Activated CD4-positive, alpha-beta memory T cell treated with anti-CD3 and anti-CD28 coated beads for 36 hours (primary cell): ENCODE data around the gene BASP1. TPM values are rescaled to one million over a fixed set of nuclear protein-coding genes. Genes with fewer than 3 reads are reported as not detected.

Experiments
- CTCF ChIA-PET: fragments of 350-600 bp; sonication (Branson Sonifier 250); formaldehyde crosslinking; loops from one replicate; lab custom pipeline; 2021; ENCODE audit warnings: antibody characterized with exemption, inconsistent platforms; lab: Charles Lee
- POLR2A ChIA-PET: fragments of 350-600 bp; sonication (Branson Sonifier 250); formaldehyde crosslinking; loops from one replicate; lab custom pipeline; 2021; ENCODE audit warnings: antibody characterized with exemption; lab: Charles Lee
- DNase-seq: peaks from one replicate; pipeline ENCODE4 v3.0.0-alpha.2; 2020
- H3K27ac Mint-ChIP-seq: one replicate; pipeline ENCODE4 v1.8.0; 2021; ENCODE audit warnings: mixed read lengths
- H3K27me3 Mint-ChIP-seq: one replicate; pipeline ENCODE4 v1.8.0; 2021; ENCODE audit warnings: mixed read lengths
- H3K36me3 Mint-ChIP-seq: one replicate; pipeline ENCODE4 v1.8.0; 2021; ENCODE audit warnings: mixed read lengths
- H3K4me1 Mint-ChIP-seq: one replicate; pipeline ENCODE4 v1.8.0; 2021; ENCODE audit warnings: low read depth, mixed read lengths
- H3K4me3 Mint-ChIP-seq: one replicate; pipeline ENCODE4 v1.8.0; 2021; ENCODE audit warnings: mild to moderate bottlenecking, mixed read lengths
- H3K9me3 Mint-ChIP-seq: one replicate; pipeline ENCODE4 v1.8.0; 2021; ENCODE audit warnings: mixed read lengths
- intact Hi-C: fragments of 100-400 bp; cut with micrococcal nuclease; formaldehyde crosslinking; loops from one replicate; pipeline ENCODE4 v1.15.1; 2023
- total RNA-seq, 2 experiments: library from RNA; stranded (reverse); gene quantifications; one replicate each; pipeline ENCODE4 v1.2.3, GENCODE V29; 2021

BASP1 gene
- total RNA-seq, 2 experiments from 2014 or later, result 0.27 to 0.48 TPM

DNA sequence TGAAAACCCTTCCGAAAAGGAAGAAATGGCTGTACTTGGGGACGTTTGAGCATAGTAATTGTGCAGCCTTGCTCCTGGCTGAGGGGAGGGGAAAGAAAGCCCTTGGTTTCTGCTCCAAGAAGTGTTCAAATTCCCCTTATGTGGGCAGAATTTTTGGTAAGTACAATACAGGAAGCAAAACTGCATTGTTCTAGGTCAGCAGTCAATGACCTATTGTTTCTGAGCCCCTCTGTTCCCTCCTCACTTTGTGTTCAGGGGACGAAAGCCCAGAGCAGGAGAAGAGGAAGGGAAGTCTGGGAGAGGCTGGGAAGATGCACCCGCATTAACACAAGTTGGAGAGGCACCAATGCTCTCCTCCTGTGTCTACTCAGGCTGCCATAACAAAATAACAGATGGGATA, 11.9 kb downstream of the BASP1 start:
- POLR2A ChIA-PET, result no interaction called here
- intact Hi-C loops, result no loop called here
- no peaks in the 10 kb centered on the region for H3K36me3 Mint-ChIP-seq
- no peak for DNase-seq
- H3K27me3 Mint-ChIP-seq, result peaks cover 2% of the 10 kb centered on the region
- no peaks in the 10 kb centered on the region for H3K9me3 Mint-ChIP-seq
- CTCF ChIA-PET, result no interaction called here
- H3K4me1 Mint-ChIP-seq, result no peaks in the 10 kb centered on the region
- H3K27ac Mint-ChIP-seq, result no peak overlapping the region
- H3K4me3 Mint-ChIP-seq, result no peak overlapping the region

DNA sequence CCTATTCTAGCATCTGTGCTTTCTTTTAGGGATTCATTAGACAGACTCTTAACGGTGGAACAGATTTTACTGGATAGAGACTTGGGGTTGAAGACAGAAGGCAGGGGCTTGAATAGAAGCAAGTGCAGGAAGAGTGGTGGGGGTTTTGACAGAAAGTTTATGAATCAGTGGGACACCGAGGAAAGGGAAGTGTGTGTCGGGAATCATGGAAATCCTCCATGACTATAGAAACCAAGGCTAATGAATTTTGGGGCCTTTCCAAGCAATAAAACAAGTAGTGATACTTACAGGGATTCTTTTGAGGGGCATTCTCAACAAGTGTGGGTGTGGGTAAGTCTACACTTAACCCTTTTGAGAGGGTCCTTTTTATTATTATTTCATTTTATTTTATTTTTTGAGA, 12.8 kb downstream of the BASP1 start:
- Mint-ChIP-seq H3K27me3 (peaks cover 2% of the 10 kb centered on the region), H3K4me3 (no peak overlapping the region), H3K36me3 (no peaks in the 10 kb centered on the region), H3K9me3 (no peaks in the 10 kb centered on the region), H3K27ac (no peak overlapping the region), H3K4me1 (no peaks in the 10 kb centered on the region)
- ChIA-PET CTCF (no interaction called here), POLR2A (no interaction called here)
- intact Hi-C loops, result no loop called here
- DNase-seq, result no peak

DNA sequence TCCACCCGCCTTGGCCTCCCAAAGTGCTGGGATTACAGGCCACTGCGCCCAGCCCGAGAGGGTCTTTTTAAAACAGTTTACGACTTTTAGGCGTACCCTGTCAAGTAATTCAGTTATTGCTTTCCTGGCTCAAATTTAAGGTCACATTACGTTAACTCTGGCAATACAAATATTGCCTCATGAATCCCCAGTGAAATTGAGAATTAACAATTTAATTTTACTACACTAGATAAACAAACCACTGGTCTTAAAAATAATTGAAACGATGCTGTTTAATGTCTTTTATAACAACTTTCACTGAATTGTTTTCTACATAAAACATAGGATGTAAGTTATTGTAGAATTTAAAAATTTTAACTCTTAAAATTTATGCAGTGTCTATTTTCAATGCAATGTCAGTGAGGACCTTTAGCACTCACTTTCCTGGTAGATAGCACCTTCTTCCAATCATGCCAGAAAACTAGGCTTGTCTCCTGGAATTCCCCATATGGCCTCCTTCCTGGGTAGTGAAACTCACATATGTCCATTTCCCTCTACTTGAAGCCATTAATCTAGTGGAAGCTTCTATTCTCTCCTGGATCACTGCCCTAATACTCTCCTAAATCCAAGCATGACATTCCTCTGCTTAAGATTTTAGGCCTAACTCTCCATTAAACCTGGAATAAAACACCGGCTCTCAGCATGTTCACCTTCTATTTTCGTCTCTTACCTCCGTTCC, 13.5 kb downstream of the BASP1 start:
- no peaks in the 10 kb centered on the region for H3K9me3 Mint-ChIP-seq
- H3K27me3 Mint-ChIP-seq, result peaks cover 3% of the 10 kb centered on the region
- ChIA-PET CTCF (no interaction called here), POLR2A (no interaction called here)
- intact Hi-C loops, result no loop called here
- no peaks in the 10 kb centered on the region for H3K4me1 Mint-ChIP-seq
- no peak overlapping the region for H3K27ac Mint-ChIP-seq
- DNase-seq, result no peak
- no peak overlapping the region for H3K4me3 Mint-ChIP-seq
- no peaks in the 10 kb centered on the region for H3K36me3 Mint-ChIP-seq

DNA sequence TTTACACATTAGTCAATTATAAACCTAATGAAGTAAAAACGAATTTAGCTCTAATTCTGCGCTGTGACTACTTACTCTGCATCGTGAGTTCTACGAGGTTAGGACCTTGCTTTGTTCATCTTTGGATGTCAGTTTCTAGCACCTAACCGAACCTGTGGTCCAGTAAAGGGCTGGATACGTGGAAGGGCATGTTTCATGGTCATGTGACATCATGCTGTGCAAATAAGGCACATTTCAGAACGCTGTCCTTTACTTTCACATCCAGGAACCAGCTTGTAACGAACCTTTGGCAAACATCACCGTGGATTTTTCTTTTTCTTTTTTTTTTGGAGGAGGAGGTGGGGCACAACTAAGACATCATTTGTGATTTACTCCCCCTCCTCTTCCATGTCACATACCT, 15.0 kb downstream of the BASP1 start:
- H3K36me3 Mint-ChIP-seq, result no peaks in the 10 kb centered on the region
- H3K27ac Mint-ChIP-seq, result no peak overlapping the region
- H3K4me3 Mint-ChIP-seq, result no peak overlapping the region
- ChIA-PET CTCF (no interaction called here), POLR2A (no interaction called here)
- intact Hi-C loops, result no loop called here
- H3K4me1 Mint-ChIP-seq, result no peaks in the 10 kb centered on the region
- DNase-seq, result no peak
- H3K27me3 Mint-ChIP-seq, result peaks cover 3% of the 10 kb centered on the region
- H3K9me3 Mint-ChIP-seq, result no peaks in the 10 kb centered on the region

DNA sequence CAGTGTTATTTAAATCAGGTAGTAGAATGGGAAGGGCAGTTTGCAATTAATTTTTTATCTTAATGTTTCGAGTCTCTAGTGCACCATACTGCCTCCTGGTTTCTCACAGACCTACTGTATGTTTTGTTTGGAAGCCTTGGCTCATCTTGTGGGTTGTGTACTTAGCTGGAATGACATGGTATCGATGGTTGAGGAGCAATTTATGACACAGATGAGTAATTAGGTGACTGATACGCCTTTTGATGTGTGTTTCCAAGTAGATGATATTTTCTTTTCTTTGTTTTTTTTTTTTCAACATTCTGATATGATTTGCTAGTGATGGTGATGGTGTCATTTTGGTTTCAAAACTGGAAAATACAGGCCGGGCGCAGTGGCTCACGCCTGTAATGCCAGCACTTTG, 16.1 kb downstream of the BASP1 start:
- Mint-ChIP-seq H3K27me3 (peaks cover 3% of the 10 kb centered on the region), H3K36me3 (no peaks in the 10 kb centered on the region), H3K4me1 (no peaks in the 10 kb centered on the region), H3K27ac (no peak overlapping the region), H3K4me3 (no peak overlapping the region), H3K9me3 (no peaks in the 10 kb centered on the region)
- ChIA-PET POLR2A (no interaction called here), CTCF (interaction anchor here (0.7 kb wide), 1 partner anchor 417 kb away, joined by 3 read pairs; no protein-coding TSS in a partner anchor)
- no peak for DNase-seq
- intact Hi-C loops, result no loop called here

DNA sequence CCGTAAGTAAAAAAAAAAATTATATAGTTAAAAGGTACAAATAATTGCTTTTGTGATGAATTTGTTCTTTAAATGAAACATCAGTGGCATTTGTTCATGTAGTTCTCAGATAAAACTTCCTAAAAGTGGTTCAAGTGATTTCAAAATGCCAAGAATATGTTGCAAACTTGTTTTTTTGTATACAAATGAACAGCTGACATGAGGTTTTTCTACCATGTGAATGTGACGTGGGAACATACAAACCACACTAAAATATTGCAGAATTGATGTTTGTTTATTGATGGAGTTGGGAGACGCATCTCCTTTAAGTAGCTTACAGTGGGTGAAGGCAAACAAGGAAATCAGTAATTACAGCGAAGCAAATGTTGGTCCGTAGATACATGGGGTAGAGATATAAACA, 16.9 kb downstream of the BASP1 start:
- H3K4me1 Mint-ChIP-seq, result no peaks in the 10 kb centered on the region
- H3K36me3 Mint-ChIP-seq, result no peaks in the 10 kb centered on the region
- H3K9me3 Mint-ChIP-seq, result no peaks in the 10 kb centered on the region
- H3K27ac Mint-ChIP-seq, result no peak overlapping the region
- POLR2A ChIA-PET, result no interaction called here
- intact Hi-C loops, result no loop called here
- H3K4me3 Mint-ChIP-seq, result no peak overlapping the region
- H3K27me3 Mint-ChIP-seq, result peaks cover 2% of the 10 kb centered on the region
- CTCF ChIA-PET, result no interaction called here
- no peak for DNase-seq

DNA sequence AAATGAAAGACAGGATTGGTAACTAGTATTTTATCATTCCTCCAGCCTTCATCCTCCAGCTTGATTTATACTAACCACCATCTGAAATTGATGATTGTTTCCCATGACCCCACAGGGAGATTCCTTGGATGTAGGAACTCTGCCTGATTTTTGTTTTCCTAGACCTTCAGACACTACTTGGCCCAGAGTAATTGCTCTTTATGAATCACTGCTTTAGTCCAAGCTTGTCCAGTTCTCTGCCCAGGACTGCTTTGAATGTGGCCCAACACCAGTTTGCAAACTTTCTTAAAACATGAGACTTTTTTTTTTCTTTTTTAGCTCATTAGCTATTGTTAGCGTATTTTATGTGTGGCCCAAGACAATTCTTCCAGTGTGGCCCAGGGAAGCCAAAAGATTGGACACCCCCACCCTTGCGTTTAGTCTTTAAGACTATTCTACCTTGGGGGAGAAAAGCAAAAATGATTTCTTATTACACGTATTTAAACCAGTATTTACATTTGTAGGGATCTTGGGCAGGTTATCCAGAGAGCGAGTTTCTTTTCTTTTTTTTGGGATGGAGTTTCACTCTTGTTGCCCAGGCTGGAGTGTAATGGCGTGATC, 18.4 kb downstream of the BASP1 start:
- Mint-ChIP-seq H3K27ac (no peak overlapping the region), H3K4me3 (no peak overlapping the region), H3K27me3 (peaks cover 2% of the 10 kb centered on the region), H3K4me1 (no peaks in the 10 kb centered on the region), H3K36me3 (no peaks in the 10 kb centered on the region), H3K9me3 (no peaks in the 10 kb centered on the region)
- intact Hi-C loops, result no loop called here
- ChIA-PET CTCF (interaction anchor here (1.0 kb wide), 1 partner anchor 32 kb away, joined by 3 read pairs; no protein-coding TSS in a partner anchor), POLR2A (no interaction called here)
- no peak for DNase-seq

DNA sequence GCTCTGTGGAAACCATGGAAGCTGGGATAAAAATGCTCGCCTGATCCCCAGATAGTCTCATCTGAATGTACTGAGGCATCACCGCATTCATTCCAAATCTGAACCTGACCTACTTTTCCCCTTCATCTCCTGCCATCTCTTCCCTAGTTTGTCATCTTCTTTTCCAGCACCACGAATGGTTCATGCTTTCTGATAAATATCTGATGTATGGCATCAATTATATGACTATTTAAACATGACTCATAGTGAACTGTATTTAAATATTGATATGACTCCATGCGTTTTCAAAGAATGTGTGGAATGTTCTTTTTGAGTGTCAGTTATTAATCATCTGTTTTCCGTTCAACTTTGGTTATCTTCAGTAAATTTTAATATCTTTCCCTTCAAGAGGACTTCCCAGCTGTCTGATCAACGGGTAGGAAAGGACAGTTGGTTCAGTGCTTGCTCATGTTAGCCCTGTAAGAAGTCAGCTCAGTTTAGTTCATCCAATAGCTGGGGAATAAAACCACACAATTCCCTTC, 21.1 kb downstream of the BASP1 start:
- ChIA-PET POLR2A (no interaction called here), CTCF (no interaction called here)
- no peaks in the 10 kb centered on the region for H3K36me3 Mint-ChIP-seq
- H3K4me1 Mint-ChIP-seq, result no peaks in the 10 kb centered on the region
- no peak for DNase-seq
- peaks cover 2% of the 10 kb centered on the region for H3K27me3 Mint-ChIP-seq
- intact Hi-C loops, result no loop called here
- no peak overlapping the region for H3K4me3 Mint-ChIP-seq
- H3K27ac Mint-ChIP-seq, result no peak overlapping the region
- H3K9me3 Mint-ChIP-seq, result no peaks in the 10 kb centered on the region

DNA sequence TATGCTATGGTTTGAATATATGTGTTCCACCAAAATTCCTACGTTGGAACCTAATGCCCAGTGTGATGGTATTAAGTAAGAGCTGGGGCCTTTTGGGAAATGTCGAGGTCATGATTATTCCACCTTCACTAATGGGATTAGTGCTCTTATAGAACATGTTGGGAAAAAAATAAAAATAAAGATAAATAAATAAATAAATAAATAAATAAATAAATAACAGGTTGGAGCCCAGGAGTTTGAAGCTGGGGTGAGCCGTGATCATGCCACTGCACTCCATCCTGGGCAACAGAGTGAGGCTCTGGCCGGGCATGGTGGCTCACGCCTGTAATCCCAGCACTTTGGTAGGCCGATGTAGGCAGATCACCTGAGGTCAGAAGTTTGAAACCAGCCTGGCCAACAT, 22.5 kb downstream of the BASP1 start:
- Mint-ChIP-seq H3K9me3 (no peaks in the 10 kb centered on the region), H3K27ac (no peak overlapping the region), H3K36me3 (no peaks in the 10 kb centered on the region), H3K4me1 (no peaks in the 10 kb centered on the region), H3K4me3 (no peak overlapping the region), H3K27me3 (peaks cover 2% of the 10 kb centered on the region)
- ChIA-PET CTCF (no interaction called here), POLR2A (no interaction called here)
- no peak for DNase-seq
- intact Hi-C loops, result no loop called here

DNA sequence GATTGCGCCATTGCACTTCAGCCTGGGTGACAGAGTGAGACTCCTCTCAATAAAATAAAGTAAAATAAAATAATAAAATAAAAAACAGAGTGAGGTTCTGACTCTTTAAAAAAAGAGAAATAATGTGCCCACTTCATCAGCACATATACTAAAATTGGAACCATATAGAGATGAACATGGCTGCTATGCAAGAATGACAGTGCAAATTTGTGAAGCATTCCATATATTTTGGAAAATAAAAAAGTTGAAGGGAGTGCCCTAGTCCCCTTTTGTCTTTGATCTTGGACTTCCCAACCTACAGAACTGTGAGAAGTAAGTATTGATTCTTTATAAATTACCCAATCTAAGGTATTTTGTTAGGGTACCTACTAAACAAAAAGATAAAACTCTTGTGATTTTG, 23.1 kb downstream of the BASP1 start:
- intact Hi-C loops, result no loop called here
- Mint-ChIP-seq H3K27me3 (peaks cover 2% of the 10 kb centered on the region), H3K36me3 (no peaks in the 10 kb centered on the region), H3K9me3 (no peaks in the 10 kb centered on the region), H3K4me3 (no peak overlapping the region), H3K27ac (no peak overlapping the region), H3K4me1 (no peaks in the 10 kb centered on the region)
- ChIA-PET POLR2A (no interaction called here), CTCF (no interaction called here)
- no peak for DNase-seq

DNA sequence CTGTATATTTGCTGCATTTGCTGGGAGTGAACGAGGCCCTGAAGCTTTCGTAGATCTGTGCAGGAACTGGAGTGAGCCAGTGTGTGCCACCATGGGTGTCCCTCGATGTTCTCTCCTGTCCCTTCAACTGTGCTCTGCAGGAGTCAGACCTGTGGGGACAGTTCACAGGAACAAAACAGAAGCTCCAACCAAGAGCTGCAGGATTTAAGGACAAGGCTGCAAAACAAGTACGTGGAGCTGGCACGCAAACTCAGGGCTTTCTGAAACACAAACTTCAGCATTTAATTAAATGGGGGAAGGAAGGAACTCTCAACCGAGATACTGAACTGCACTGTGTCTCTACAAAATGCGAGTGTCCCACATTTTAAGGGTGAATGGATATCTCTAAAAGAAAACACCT, 24.2 kb downstream of the BASP1 start:
- intact Hi-C loops, result no loop called here
- Mint-ChIP-seq H3K9me3 (no peaks in the 10 kb centered on the region), H3K36me3 (no peaks in the 10 kb centered on the region), H3K27ac (no peak overlapping the region), H3K4me3 (no peak overlapping the region), H3K27me3 (no peaks in the 10 kb centered on the region), H3K4me1 (no peaks in the 10 kb centered on the region)
- CTCF ChIA-PET, result no interaction called here
- DNase-seq, result no peak
- POLR2A ChIA-PET, result no interaction called here

DNA sequence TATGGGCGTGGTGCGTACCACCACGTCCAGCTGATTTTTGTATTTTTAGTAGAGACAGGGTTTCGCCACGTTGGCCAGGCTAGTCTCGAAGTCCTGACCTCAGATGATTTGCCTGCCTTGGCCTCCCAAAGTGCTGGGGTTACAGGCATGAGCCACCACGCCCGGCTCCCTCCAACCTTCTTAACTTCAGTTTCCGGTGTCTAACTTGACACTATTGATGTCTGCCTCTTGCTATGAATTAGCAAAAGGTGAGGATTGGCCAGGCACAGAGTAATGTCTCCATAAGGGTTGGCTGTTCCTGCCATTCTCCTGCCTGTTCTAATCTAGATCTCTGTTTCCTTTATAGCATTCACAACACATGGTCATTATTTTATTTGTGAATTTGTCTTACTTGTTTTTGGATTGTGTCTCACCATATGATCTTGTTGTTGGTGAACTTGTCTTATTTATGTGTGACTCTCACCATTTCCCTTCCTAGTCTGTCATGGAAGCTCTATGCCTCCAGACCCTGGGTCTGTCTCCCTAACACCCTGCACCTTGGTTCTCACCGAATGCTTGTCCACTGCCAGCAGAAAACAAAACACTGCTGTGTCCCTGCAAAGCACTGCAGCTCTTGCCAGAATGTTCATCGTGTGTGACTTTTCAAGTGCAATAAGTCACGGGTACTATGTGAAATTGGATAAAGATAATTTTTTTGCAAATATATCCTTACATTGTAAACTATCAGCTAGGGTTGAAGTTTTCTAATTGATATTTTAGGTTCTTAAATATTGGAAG, 26.0 kb downstream of the BASP1 start:
- H3K36me3 Mint-ChIP-seq, result no peaks in the 10 kb centered on the region
- no peak for DNase-seq
- POLR2A ChIA-PET, result no interaction called here
- CTCF ChIA-PET, result no interaction called here
- H3K27ac Mint-ChIP-seq, result no peak overlapping the region
- H3K4me1 Mint-ChIP-seq, result no peaks in the 10 kb centered on the region
- intact Hi-C loops, result no loop called here
- H3K9me3 Mint-ChIP-seq, result no peaks in the 10 kb centered on the region
- H3K27me3 Mint-ChIP-seq, result no peaks in the 10 kb centered on the region
- H3K4me3 Mint-ChIP-seq, result no peak overlapping the region
